Measurements from ENCODE around the gene NRDE2.

DNA sequence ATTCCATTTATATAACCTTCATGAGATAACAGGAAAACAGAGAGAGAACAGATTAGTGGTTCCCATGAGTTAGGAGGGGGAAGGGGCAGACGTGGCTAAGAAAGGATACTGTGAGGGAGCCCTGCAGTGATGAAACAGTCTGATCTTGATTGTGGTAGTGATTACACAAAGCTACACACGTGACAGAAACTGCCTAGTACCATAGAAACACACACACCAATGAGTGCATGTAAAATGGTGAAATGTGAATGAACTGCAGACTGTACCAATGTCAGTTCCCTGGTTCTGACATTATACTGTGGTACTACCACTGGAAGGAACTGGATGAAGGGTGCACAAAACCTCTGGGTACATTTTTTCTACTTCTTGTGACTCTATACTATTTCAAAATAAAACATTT lies 36.9 kb downstream of the NRDE2 start:
- TF ChIP-seq, protein P1, sequence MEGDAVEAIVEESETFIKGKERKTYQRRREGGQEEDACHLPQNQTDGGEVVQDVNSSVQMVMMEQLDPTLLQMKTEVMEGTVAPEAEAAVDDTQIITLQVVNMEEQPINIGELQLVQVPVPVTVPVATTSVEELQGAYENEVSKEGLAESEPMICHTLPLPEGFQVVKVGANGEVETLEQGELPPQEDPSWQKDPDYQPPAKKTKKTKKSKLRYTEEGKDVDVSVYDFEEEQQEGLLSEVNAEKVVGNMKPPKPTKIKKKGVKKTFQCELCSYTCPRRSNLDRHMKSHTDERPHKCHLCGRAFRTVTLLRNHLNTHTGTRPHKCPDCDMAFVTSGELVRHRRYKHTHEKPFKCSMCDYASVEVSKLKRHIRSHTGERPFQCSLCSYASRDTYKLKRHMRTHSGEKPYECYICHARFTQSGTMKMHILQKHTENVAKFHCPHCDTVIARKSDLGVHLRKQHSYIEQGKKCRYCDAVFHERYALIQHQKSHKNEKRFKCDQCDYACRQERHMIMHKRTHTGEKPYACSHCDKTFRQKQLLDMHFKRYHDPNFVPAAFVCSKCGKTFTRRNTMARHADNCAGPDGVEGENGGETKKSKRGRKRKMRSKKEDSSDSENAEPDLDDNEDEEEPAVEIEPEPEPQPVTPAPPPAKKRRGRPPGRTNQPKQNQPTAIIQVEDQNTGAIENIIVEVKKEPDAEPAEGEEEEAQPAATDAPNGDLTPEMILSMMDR (IDR thresholded peaks at IDR 0.05; ENCODE audit: poor library complexity): no peak
- no peak for TF ChIP-seq EZH2 (IDR thresholded peaks at IDR 0.05; ENCODE audit: borderline replicate concordance)
- TF ChIP-seq EZH2phosphoT487 (IDR thresholded peaks at IDR 0.05; ENCODE audit: low read depth, severe bottlenecking, unreplicated experiment): no peak

Data from hepatocyte (in vitro differentiated cells).